Heart left ventricle (tissue), 16 donors: ENCODE measurements around the gene ODF4. TPM values are rescaled to one million over a fixed set of nuclear protein-coding genes. Genes with fewer than 3 reads are reported as not detected.
A peak's percentile ranks its signal among the peaks of the same experiment; 100 is the strongest.

ENCODE experiments used
- ATAC-seq, 4 donors: fragments of 200-7000 bp; cut with Tn5 transposase; one replicate each; pipeline ENCODE4 v1.9.1; 2020 to 2022; ENCODE audit warnings: moderate library complexity in 4 of 4, mild to moderate bottlenecking in 3 of 4, moderate number of reproducible peaks in 1 of 4
- DNase-seq, 5 donors: peaks; one replicate each; pipeline ENCODE4 v3.0.0-alpha.2; 2020
- H3K27ac ChIP-seq, 12 donors: fragments of 200-600 bp; sonication (generic) in 4 of 12; one replicate each; pipeline versions ENCODE4 v1.5.0 to v1.8.0; 2016 to 2022; ENCODE audit warnings: mild to moderate bottlenecking in 2 of 12
- H3K27me3 ChIP-seq, 9 donors: fragments of 200-600 bp; sonication (generic) in 2 of 9; one replicate each; pipeline versions ENCODE4 v1.5.1 to v1.8.0; 2016 to 2022; ENCODE audit warnings: mild to moderate bottlenecking in 3 of 9
- H3K36me3 ChIP-seq, 9 donors: fragments of 200-600 bp; sonication (generic) in 2 of 9; one replicate each; pipeline versions ENCODE4 v1.5.0 to v1.8.0; 2018 to 2022; ENCODE audit warnings: mild to moderate bottlenecking in 2 of 9
- H3K4me1 ChIP-seq, 12 donors: fragments of 200-600 bp; sonication (generic) in 4 of 12; one replicate each; pipeline versions ENCODE4 v1.5.0 to v1.8.0; 2016 to 2022; ENCODE audit warnings: mild to moderate bottlenecking in 3 of 12
- H3K4me3 ChIP-seq, 12 donors: fragments of 200-600 bp; sonication (generic) in 4 of 12; one replicate each; pipeline versions ENCODE4 v1.5.0 to v1.8.0; 2017 to 2022; ENCODE audit warnings: mild to moderate bottlenecking in 9 of 12, moderate library complexity in 4 of 12
- H3K9me3 ChIP-seq, 12 donors: fragments of 200-600 bp; sonication (generic) in 4 of 12; one replicate each; pipeline versions ENCODE4 v1.5.0 to v1.8.0; 2016 to 2022; ENCODE audit warnings: mild to moderate bottlenecking in 1 of 12
- CTCF ChIP-seq, 12 donors: fragments of 200-600 bp; sonication (generic) in 4 of 12; IDR thresholded peaks; one replicate each; pipeline versions ENCODE4 v1.5.0 to v1.8.0; 2018 to 2022; ENCODE audit warnings: antibody characterized with exemption in 12 of 12, mild to moderate bottlenecking in 5 of 12
- POLR2A ChIP-seq, 2 donors: fragments of 450-650 bp; IDR thresholded peaks; one replicate each; pipeline ENCODE4 v1.6.1; 2017; ENCODE audit warnings: antibody characterized with exemption in 2 of 2, mild to moderate bottlenecking in 2 of 2, moderate library complexity in 2 of 2
- WGBS, 4 donors: extraction: QIAGEN DNeasy Blood & Tissue Kit in 2 of 4; methylation state at CpG; one replicate each; pipeline versions ENCODE4 v1.1.5 to v1.1.7; 2013 to 2018; 5-methylcytosine and 5-hydroxymethylcytosine counted together
- intact Hi-C, 10 donors: fragments of 100-400 bp; cut with DNase I; formaldehyde crosslinking; loops; one replicate each; pipeline versions ENCODE4 v1.11.1 to v1.14.2; 2022
- polyA plus RNA-seq, 2 donors: library from polyadenylated mRNA; stranded (reverse); fragments of 200-250 nt; gene quantifications; one replicate each; pipeline ENCODE4 v1.2.3, GENCODE V29; 2013
- total RNA-seq, 9 donors: library from RNA; depleted of rRNA in 2 of 9; stranded (reverse); fragments of >200 nt in 2 of 9; fragmentation: NEBNext Ultra II Directional in 3 of 9; extraction: Animal tissue kit (Norgen Biotek cat#: 25700) in 3 of 9; gene quantifications; one replicate each; pipeline versions ENCODE4 v1.1.0 to v1.2.4, GENCODE V29; 2016 to 2023
- donor health status: ischemic (EF 13 %, LVEDD 7.1; RV severe dilation, severe dysfunction).
- donor health status: healthy with polysubstance abuse.
- donor health status: DM: no; HTN: yes; CAD: no.
- donor health status: DM: no; HTN: no; CAD: no.
- donor health status: ischemic (EF 25% LVEDD 6.9; RV normal size, moderate dysfunction).
- donor health status: ischemic (EF 25% LVEDD 5.7; RV mildly dilated, moderate dysfunction).
- donor health status: healthy.
- donor health status: DM: yes; HTN: yes; CAD: no.
- donor health status: ischemic (EF 35%, LVEDD 5.7; RV mildly dilated, moderate dysfunction).
- donor health status: nonischemic (EF 11% LVEDD 7.7; RV severe dilation, severe dysfunction).
- donor health status: DM: yes; HTN: yes; CAD: no.
- donor health status: PGD.
- donor health status: ischemic (EF 29% LVEDD 5.4; RV normal size, mild dysfunction).
- donor health status: nonischemic (EF 23%, LVEDD 6.1; RV moderate dilation, normal function).

The ODF4 gene
- total and polyA plus RNA-seq, 11 donors: not detected

- 47 to 72% (median 66%) methylated on average over 7 of the region's 7 CpGs for WGBS, 4 donors
- Histone ChIP-seq H3K27me3 (peaks cover 0 to 17% (median 0%) of the 10 kb centered on the region in 9 donors), H3K9me3 (no peaks in the 10 kb centered on the region), H3K36me3 (no peaks in the 10 kb centered on the region), H3K27ac (no peak overlapping the region), H3K4me1 (peaks cover 0 to 21% (median 0%) of the 10 kb centered on the region in 12 donors), H3K4me3 (no peak overlapping the region)
- ATAC-seq (peak in 1 of 4 donors; percentile 62), DNase-seq (no peak)
- intact Hi-C loops: no loop called here
- TF ChIP-seq CTCF (IDR thresholded peaks at IDR 0.05) (no peak), POLR2A (IDR thresholded peaks at IDR 0.05) (no peak)
These were observed 10.7 kb downstream of the ODF4 start for GRCh38 chr17:8350339-8350738.

GRCh38 chr17:8353736-8354135 lies 14.1 kb downstream of the ODF4 start:
- peaks cover 0 to 1% (median 0%) of the 10 kb centered on the region in 9 donors for H3K27me3 ChIP-seq
- 65 to 79% (median 68%) methylated on average over 7 of the region's 7 CpGs for WGBS, 4 donors
- no peak overlapping the region for H3K4me3 ChIP-seq
- intact Hi-C loops: no loop called here
- no peak for DNase-seq
- no peaks in the 10 kb centered on the region for H3K9me3 ChIP-seq
- peaks cover 0 to 24% (median under 1%) of the 10 kb centered on the region in 12 donors for H3K4me1 ChIP-seq
- peak overlapping the region in 5 of 12 donors; percentile 16 to 52 (median 35) for H3K27ac ChIP-seq
- H3K36me3 ChIP-seq: no peaks in the 10 kb centered on the region
- no peak for TF ChIP-seq POLR2A (IDR thresholded peaks at IDR 0.05)
- no peak for TF ChIP-seq CTCF (IDR thresholded peaks at IDR 0.05)
- peak in 1 of 4 donors; percentile 16 for ATAC-seq

GRCh38 chr17:8354236-8354635 lies 14.6 kb downstream of the ODF4 start:
- WGBS, 4 donors: 45 to 62% (median 54%) methylated on average over 8 of the region's 8 CpGs
- ATAC-seq: peak in 1 of 4 donors; percentile 21
- no peak overlapping the region for H3K4me3 ChIP-seq

GRCh38 chr17:8357910-8358309 lies 18.3 kb downstream of the ODF4 start:
- TF ChIP-seq CTCF (IDR thresholded peaks at IDR 0.05): no peak
- TF ChIP-seq POLR2A (IDR thresholded peaks at IDR 0.05): no peak
- ATAC-seq (no peak), DNase-seq (no peak)
- no peaks in the 10 kb centered on the region for H3K27me3 ChIP-seq
- H3K4me3 ChIP-seq: no peak overlapping the region
- intact Hi-C loops: no loop called here
- peaks cover 0 to 63% (median 26%) of the 10 kb centered on the region in 12 donors for H3K4me1 ChIP-seq
- no peaks in the 10 kb centered on the region for H3K9me3 ChIP-seq
- no peak overlapping the region for H3K27ac ChIP-seq
- H3K36me3 ChIP-seq: no peaks in the 10 kb centered on the region
- WGBS, 4 donors: 88 to 96% (median 90%) methylated on average over 3 of the region's 3 CpGs

More at GRCh38 chr17:8354236-8354635, 14.6 kb downstream of the ODF4 start:
- H3K4me1 ChIP-seq: peaks cover 0 to 30% (median 6%) of the 10 kb centered on the region in 12 donors
- no peaks in the 10 kb centered on the region for H3K36me3 ChIP-seq
- intact Hi-C loops: no loop called here
- no peaks in the 10 kb centered on the region for H3K9me3 ChIP-seq
- H3K27ac ChIP-seq: peak overlapping the region in 5 of 12 donors; percentile 16 to 52 (median 38)
- TF ChIP-seq POLR2A (IDR thresholded peaks at IDR 0.05) (no peak), CTCF (IDR thresholded peaks at IDR 0.05) (no peak)
- H3K27me3 ChIP-seq: no peaks in the 10 kb centered on the region
- DNase-seq: no peak
